GM06990 (cell line): ENCODE data around the gene PITX2.

Experiments
- DNase-seq: peaks from one replicate; pipeline ENCODE4 v3.0.0-alpha.2; 2011; ENCODE audit not compliant: insufficient read length; ENCODE audit errors: extremely low read depth
- H3K27me3 ChIP-seq: replicated peaks from 2 replicates; pipeline ENCODE4 v1.6.0; 2011; ENCODE audit warnings: low read length; ENCODE audit not compliant: control insufficient read depth, insufficient read depth
- H3K36me3 ChIP-seq: 2 replicates; pipeline ENCODE4 v1.5.1; 2011; ENCODE audit warnings: low read length; ENCODE audit not compliant: control insufficient read depth, insufficient read depth
- H3K4me3 ChIP-seq: replicated peaks from 2 replicates; pipeline ENCODE4 v1.5.1; 2011; ENCODE audit warnings: low read depth, mild to moderate bottlenecking, control low read depth, low read length
- CTCF ChIP-seq: IDR thresholded peaks from 2 replicates; pipeline ENCODE4 v1.5.1; 2011; ENCODE audit warnings: low read length, control low read depth, mild to moderate bottlenecking, inconsistent platforms; ENCODE audit not compliant: insufficient read depth, poor library complexity, severe bottlenecking

The PITX2 gene

GRCh38 chr4:110639207-110640090 is 16.6 kb upstream of the PITX2 start:
- Histone ChIP-seq H3K36me3 (no peaks in the 10 kb centered on the region), H3K4me3 (no peak overlapping the region), H3K27me3 (no peaks in the 10 kb centered on the region)
- no peak for TF ChIP-seq CTCF
- DNase-seq, result no peak

GRCh38 chr4:110638089-110638746 is 15.3 kb upstream of the PITX2 start:
- Histone ChIP-seq H3K4me3 (no peak overlapping the region), H3K27me3 (no peaks in the 10 kb centered on the region), H3K36me3 (no peaks in the 10 kb centered on the region)
- DNase-seq, result no peak
- TF ChIP-seq CTCF, result no peak

GRCh38 chr4:110637408-110638088 is 14.7 kb upstream of the PITX2 start:
- H3K4me3 ChIP-seq, result no peak overlapping the region

GRCh38 chr4:110636680-110637407 is 14.0 kb upstream of the PITX2 start:
- H3K4me3 ChIP-seq, result no peak overlapping the region
- TF ChIP-seq CTCF, result no peak
- no peaks in the 10 kb centered on the region for H3K27me3 ChIP-seq
- DNase-seq, result no peak
- no peaks in the 10 kb centered on the region for H3K36me3 ChIP-seq

More at GRCh38 chr4:110637408-110638088, 14.7 kb upstream of the PITX2 start:
- H3K27me3 ChIP-seq, result no peaks in the 10 kb centered on the region
- no peak for TF ChIP-seq CTCF
- DNase-seq, result no peak
- no peaks in the 10 kb centered on the region for H3K36me3 ChIP-seq

- no peaks in the 10 kb centered on the region for H3K27me3 ChIP-seq
- H3K36me3 ChIP-seq, result no peaks in the 10 kb centered on the region
- no peak for DNase-seq
- H3K4me3 ChIP-seq, result no peak overlapping the region
- TF ChIP-seq CTCF, result no peak
Measured at GRCh38 chr4:110636171-110636679, 13.3 kb upstream of the PITX2 start.
